ENCODE results near the gene JPT2.

GRCh38 chr16:1640261-1640941 lies 37.7 kb upstream of the JPT2 start:
- TF ChIP-seq CTCF (IDR thresholded peaks at IDR 0.05; ENCODE audit: low read depth, low read length, poor library complexity, severe bottlenecking) = no peak
- no peak for TF ChIP-seq EZH2phosphoT487 (IDR thresholded peaks at IDR 0.05; ENCODE audit: borderline replicate concordance, low read length)
